ENCODE measurements around the gene DNAH2.

The DNAH2 gene

DNA sequence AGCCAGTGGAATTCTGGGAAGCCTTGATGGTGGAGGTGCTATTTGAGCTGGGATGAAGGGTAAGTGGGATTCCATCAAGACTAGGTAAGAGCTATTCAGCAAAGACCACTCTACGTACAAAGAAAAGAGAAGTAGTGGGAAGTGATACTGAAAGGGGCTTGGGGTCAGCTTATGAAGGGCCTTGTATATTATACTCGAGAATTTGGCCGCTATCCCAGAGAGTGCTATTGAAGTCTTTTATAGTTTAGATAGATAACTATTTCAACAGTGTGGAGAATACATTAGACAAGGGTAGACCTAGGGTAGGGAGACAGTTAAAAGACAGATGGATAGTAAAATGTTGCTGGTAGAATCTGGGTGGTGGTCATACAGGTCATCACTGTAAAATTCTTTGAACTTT, 10.3 kb downstream of the DNAH2 start:
- no peak for DNase-seq

DNA sequence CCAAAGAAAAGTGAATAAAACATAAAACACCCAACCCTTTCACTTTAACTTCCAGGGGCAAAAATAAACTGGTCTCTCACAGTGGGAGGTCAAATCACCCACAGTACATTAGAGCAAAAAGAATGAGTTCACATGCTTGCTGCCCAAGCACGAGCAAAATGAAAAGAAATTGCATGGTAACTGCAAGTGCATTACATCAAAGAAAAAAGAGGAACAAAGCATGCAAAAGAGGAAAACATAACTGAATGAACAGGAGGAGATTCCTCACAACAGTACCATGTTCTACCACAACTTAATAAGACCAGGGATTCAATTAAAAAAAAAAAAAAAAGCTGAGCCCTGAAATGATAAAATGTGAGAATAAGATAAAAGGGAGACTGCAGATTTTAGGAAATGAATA, 12.3 kb downstream of the DNAH2 start:
- DNase-seq = no peak

DNA sequence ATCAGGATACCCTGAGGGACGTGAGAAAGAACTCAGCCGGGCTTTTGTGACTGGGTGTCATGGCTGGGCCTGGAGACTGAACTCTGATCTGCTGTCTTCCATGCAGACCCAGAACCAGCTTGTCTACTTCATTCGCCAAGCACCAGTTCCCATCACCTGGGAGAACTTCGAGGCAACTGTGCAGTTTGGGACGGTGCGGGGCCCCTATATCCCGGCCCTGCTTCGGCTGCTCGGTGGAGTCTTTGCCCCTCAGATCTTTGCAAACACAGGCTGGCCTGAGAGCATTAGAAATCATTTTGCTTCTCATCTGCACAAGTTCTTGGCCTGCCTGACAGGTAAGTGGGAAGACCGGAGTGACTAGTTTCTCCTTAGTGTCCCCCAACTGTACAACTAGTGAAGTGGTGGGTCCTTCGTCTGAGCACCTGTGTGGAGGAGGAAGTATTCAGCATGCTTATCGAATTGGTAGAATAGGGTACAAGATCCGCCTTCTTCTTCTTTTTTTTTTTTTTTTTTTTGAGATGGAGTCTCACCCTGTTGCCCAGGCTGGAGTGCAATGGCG, 15.5 kb downstream of the DNAH2 start:
- no peak for DNase-seq

- DNase-seq = no peak
Observed at GRCh38 chr17:7737601-7738000, 20.1 kb downstream of the DNAH2 start.

- DNase-seq = no peak
Observed at GRCh38 chr17:7739746-7740145, 22.2 kb downstream of the DNAH2 start.

- DNase-seq = no peak
Observed at GRCh38 chr17:7740481-7741001, 23.0 kb downstream of the DNAH2 start.

- DNase-seq = no peak
Observed at GRCh38 chr17:7742729-7743128, 25.2 kb downstream of the DNAH2 start.

GRCh38 chr17:7744416-7744815, 26.9 kb downstream of the DNAH2 start:
- no peak for DNase-seq

DNA sequence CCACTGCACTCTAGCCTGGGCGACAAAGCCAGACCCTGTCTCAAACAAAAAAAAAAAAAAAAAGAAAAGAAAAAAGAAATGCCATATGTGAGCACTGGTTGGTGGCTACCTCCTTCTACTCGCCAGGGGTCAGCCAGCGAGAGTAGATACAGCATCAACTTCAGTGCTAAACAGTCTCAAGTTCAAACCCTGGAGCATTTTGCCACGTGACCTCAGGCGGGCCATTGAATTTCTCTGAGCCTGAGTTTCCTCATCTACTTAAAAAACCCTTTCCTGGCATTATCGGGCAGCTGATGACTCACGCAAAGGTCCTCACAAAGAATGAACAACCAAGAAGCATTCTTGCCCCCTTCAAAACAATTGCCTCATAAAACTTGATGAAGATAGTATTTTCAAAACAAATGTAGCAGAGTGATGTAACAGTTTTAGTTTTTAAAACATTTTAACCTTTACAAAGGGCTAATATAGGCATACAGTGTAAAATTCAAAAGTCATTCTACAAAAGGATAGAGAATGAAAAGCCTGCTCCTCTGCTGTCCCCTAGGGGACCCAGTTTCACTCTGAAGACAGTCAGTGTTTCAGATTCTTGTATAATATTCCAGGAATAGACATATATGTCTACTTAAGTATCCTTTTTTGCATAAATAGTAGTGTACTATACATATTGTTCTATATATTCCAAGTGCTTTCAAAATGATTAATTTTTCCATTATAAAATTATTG, 28.4 kb downstream of the DNAH2 start:
- DNase-seq = no peak

DNA sequence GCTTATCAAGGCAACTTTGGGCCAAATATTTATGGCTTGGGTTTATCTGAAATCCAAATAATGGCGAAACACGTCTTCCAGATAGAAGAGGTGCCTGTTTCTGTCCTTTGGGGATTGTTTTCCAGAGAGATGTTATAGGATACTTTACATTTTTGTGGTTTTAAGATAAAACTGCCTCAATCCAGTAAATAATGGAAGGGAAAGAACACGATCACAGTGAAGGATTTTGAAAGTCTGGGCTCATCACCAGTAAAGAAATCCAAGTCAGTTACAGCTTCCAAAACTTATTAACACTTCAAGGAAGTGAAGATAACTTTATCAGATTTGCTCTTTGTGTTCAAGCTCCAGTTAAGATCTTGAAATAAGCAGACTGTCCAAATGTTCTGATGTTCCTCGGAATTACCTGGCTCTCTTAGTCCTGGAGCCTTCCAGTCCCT, 30.1 kb downstream of the DNAH2 start:
- DNase-seq = no peak

GRCh38 chr17:7748076-7748775, 30.7 kb downstream of the DNAH2 start:
- DNase-seq = no peak

DNA sequence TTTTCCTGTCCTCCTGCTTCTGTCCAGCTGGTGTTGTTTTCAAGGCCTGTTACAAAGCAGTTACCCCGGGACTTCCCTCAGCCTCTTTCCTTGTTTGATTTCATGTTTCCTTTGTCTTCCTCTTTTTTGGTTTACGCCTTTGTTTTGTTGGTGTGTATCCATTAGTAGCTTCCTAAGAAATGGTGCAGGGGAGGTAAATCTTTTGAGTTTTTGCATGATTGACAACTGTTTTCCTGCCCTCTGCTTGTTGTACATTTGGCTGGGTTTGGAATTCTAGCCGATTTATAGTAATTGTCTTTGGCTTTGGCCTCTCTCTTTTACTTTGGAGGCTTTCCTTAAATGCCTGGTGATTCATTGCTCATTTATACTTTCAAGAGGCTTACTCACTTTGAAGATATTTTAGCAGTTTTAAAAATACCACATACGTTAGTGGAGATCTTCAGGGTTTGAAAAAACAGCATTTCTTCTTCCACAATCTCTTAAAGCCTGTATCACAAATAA, 32.8 kb downstream of the DNAH2 start:
- no peak for DNase-seq

DNA sequence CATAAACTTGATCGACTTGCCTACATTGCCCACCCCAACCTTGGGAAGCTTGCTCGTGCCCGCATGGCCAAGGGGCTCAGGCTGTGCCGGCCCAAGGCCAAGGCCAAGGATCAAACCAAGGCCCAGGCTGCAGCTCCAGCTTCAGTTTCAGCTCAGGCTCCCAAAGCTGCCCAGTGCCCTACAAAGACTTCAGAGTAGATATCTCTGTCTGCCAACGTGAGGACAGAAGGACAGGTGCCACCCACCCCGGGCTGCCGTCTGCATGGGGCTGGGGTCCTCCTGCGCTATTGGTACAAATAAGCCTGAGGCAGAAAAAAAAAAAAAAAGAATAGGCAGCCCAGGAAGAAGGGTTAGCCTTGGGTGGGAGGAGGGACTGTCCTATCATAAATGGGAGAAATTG, 37.1 kb downstream of the DNAH2 start:
- DNase-seq = no peak

DNA sequence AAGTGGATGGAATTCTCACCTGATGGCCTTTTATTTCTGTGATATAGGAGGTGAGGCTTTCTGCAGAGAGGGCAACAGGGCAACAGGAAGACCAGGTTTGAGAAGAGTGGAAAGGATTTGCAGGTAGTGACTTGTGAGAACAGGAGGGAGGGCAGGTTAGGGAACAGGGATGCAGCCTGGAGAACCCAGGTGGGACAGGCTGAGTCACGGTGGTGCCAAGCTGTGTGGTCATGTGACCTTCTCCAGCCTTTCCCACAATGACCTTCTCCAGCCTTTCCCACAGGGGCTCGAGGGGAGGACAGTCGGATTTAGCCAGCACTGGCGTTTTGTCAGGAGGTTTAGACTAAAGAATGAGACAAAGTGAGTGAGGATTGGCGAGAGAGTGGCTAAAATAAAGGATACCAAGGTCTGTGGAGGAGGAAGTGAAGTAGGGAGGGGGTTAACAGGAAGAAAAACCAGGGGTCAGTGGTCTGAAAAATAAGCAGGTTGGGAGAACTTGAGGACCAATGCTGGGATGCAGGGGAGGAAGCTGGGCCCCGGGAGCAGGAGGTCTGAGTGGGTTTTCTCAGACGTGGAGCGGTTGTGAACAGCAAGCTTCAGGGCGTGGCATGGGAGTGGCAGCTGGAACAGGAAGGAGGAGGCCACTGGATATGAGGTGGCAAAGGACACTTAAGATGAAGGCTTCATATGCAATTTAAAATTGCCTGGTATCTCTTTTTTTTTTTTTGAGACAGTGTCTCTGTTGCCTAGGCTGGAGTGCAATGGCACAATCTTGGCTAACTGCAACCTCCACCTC, 37.7 kb downstream of the DNAH2 start:
- DNase-seq = no peak

- DNase-seq = no peak
Observed at GRCh38 chr17:7756968-7757367, 39.4 kb downstream of the DNAH2 start.

GRCh38 chr17:7763919-7764318, 46.4 kb downstream of the DNAH2 start:
- no peak for DNase-seq

DNA sequence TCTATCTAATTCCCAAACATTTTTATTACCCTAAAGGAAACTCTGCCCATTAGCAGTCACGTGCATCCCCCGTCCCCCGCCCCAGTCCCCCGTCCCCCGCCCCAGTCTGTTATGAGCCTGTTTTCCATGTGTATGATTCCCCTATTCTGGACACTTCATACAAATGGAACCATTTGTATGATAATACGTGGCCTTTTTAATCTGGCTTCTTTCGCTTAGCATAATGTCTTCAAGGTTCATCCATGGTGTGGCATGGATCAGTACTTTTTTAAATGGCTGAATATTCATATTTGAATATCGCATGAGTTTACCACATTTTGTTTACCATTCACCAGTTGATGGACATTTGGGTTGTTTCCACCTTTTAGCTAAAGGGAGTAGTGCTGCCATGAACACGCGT, 49.5 kb downstream of the DNAH2 start:
- DNase-seq = no peak

DNA sequence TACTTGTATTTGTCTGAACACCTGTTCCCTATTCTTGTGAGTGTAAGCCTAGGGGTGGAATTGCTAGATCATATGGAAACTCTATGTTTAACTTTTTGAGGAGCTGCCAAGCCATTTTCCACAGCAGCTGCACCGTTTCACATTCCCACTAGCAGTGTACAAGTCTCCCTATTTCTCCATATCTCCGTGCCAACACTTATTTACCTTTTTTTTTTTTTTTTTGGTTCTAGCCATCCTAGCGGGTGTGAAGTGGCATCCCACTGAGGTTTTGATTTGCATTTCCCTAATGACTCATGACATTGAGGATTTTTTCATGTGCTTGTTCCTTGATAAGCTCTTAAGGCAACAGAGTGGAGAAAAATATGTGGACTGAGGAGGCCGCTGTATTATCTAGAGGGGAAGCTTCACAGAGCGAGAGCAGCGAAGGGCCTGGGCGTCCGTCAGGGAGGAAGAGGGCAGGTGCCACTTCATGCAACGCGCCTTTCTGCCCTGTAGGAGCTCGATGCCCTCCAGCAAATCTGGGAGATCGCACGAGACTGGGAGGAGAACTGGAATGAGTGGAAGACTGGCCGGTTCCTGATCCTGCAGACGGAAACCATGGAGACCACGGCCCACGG, 50.0 kb downstream of the DNAH2 start:
- DNase-seq = no peak

DNA sequence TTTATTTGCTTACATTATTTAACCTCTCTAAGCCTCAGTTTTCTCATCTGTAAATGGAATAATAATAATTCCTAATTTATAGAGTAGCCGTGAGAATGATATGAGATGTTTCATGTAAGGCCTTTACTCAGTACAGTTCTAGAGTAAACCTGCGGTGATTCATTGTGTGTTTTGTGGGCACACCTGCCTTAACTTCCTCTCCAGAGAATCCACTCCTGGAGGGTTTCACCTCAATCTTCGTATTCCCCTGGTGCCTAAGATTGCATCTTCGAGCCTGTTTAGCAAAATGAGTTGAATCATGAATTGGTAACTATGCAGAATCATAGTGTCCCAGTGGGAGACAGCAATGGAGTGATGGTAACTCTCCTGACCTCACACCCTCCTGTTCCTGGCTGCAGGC, 52.3 kb downstream of the DNAH2 start:
- DNase-seq = no peak

DNA sequence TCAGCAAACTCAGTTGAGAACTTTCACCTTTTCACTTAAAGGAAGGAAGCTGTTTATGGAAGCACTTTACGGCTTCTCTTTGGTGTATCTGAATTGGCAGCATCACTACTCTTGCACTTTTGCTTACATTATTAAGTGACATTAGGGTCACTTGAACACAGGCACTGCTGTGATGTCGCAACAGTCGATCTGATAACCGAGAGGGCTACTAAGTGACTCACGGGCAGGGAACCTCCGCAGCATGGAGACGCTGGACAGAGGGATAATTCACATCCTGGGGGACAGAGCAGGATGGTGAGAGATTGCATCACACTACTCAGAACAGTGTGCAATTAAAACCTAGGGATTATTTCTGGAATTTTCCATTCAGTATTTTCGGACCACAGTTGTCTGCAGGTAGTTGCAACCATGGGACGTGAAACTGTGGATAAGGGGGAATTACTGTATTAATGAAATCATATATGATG, 56.5 kb downstream of the DNAH2 start:
- no peak for DNase-seq

GRCh38 chr17:7775051-7775450, 57.5 kb downstream of the DNAH2 start:
- DNase-seq = no peak

GRCh38 chr17:7777017-7777416, 59.5 kb downstream of the DNAH2 start:
- no peak for DNase-seq

DNA sequence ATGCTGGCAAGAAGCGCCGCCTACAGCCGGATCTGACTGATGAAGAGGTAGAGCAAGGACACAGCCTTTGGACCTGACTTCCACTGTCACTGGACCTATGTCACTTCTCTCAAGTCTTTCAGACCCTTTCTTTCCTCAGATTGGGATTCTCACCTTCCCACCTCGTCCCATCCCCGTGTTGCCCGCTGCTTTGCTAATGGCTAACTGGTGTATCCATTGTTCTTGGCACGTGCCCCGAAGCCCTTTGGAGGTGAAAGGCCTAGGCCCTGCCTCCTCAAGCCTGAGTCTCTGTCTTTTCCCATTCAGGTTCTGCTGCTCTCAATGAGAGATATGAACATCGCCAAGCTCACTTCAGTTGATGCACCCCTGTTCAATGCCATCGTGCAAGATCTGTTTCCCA, 63.2 kb downstream of the DNAH2 start:
- no peak for DNase-seq

Data from cortex of kidney (tissue), 1 donor.